HEK293 (cell line): ENCODE measurements around the gene EHMT1.

Source experiments
- CTCF ChIA-PET: fragments of 350-600 bp; formaldehyde crosslinking; extraction: SDS; loops from one replicate; lab custom pipeline; 2021; ENCODE audit warnings: antibody characterized with exemption; lab: Yijun Ruan, JAX
- POLR2A ChIA-PET: fragments of 300-600 bp; formaldehyde crosslinking; extraction: SDS; loops from one replicate; lab custom pipeline; 2020; ENCODE audit warnings: antibody characterized with exemption, inconsistent platforms; lab: Yijun Ruan, JAX
- H3K27ac ChIP-seq: fragments of 200-500 bp; sonication (Bioruptor generic); 2 replicates; pipeline ENCODE4 v1.5.1; 2014; ENCODE audit warnings: low read depth, low read length, control low read depth, inconsistent platforms; ENCODE audit errors: extremely low read depth
- H3K36me3 ChIP-seq, 2 experiments: fragments of 200-500 bp in 1 of 2; sonication (Bioruptor generic) in 1 of 2; 1 replicate in 1 of 2; 2 replicates in 1 of 2; pipeline ENCODE4 v1.5.1; 2014 to 2017; ENCODE audit warnings: inconsistent platforms in 2 of 2, low read length in 2 of 2; ENCODE audit not compliant: control insufficient read depth in 2 of 2, insufficient read depth in 1 of 2
- H3K4me1 ChIP-seq: fragments of 200-500 bp; sonication (Bioruptor generic); 2 replicates; pipeline ENCODE4 v1.5.1; 2014; ENCODE audit warnings: mild to moderate bottlenecking, low read length, inconsistent platforms; ENCODE audit not compliant: control insufficient read depth, insufficient read depth
- H3K4me3 ChIP-seq: 2 replicates; pipeline ENCODE4 v1.5.1; 2011; ENCODE audit warnings: low read depth, mild to moderate bottlenecking, control low read depth, low read length, moderate library complexity
- H3K9me3 ChIP-seq: fragments of 200-500 bp; sonication (Bioruptor generic); 2 replicates; pipeline ENCODE4 v1.5.1; 2014; ENCODE audit warnings: low read depth, low read length, inconsistent platforms; ENCODE audit not compliant: control insufficient read depth, insufficient read depth
- CTCF ChIP-seq: fragments of 450-650 bp; formaldehyde crosslinking; IDR thresholded peaks from 2 replicates; pipeline ENCODE4 v1.5.1; 2016; ENCODE audit warnings: missing biosample characterization, missing genetic modification characterization
- ELK4 ChIP-seq: IDR thresholded peaks from 2 replicates; pipeline ENCODE4 v1.6.1; 2011; ENCODE audit warnings: mild to moderate bottlenecking, low read depth, low read length, borderline replicate concordance
- PBX3 ChIP-seq: sonication (generic); formaldehyde crosslinking; IDR thresholded peaks from 2 replicates; pipeline ENCODE4 v1.8.1; 2022; ENCODE audit warnings: mild to moderate bottlenecking, moderate library complexity, missing genetic modification reagents
- SP2 ChIP-seq: fragments of 450-650 bp; formaldehyde crosslinking; IDR thresholded peaks from 2 replicates; pipeline ENCODE4 v1.5.1; 2016; ENCODE audit warnings: missing biosample characterization, missing genetic modification characterization
- YY2 ChIP-seq: fragments of 450-650 bp; formaldehyde crosslinking; IDR thresholded peaks from 2 replicates; pipeline ENCODE4 v1.5.1; 2016; ENCODE audit warnings: missing biosample characterization, missing genetic modification characterization
- ZBTB26 ChIP-seq: fragments of 450-650 bp; formaldehyde crosslinking; optimal IDR thresholded peaks from 2 replicates; pipeline ENCODE3; 2016; ENCODE audit warnings: missing biosample characterization, mild to moderate bottlenecking, missing genetic modification characterization
- ZFHX2 ChIP-seq: fragments of 450-650 bp; formaldehyde crosslinking; conservative IDR thresholded peaks from 2 replicates; pipeline ENCODE4 v1.5.1; 2016; ENCODE audit warnings: missing biosample characterization, missing genetic modification characterization
- ZFP37 ChIP-seq: fragments of 450-650 bp; formaldehyde crosslinking; IDR thresholded peaks from 2 replicates; pipeline ENCODE4 v1.5.1; 2016; ENCODE audit warnings: missing biosample characterization, missing genetic modification characterization
- ZNF10 ChIP-seq: fragments of 450-650 bp; formaldehyde crosslinking; IDR thresholded peaks from 2 replicates; pipeline ENCODE4 v1.5.1; 2017; ENCODE audit warnings: missing biosample characterization, missing genetic modification characterization
- ZNF133 ChIP-seq: fragments of 450-650 bp; formaldehyde crosslinking; IDR thresholded peaks from 2 replicates; pipeline ENCODE4 v1.5.1; 2016; ENCODE audit warnings: missing biosample characterization, missing genetic modification characterization
- ZNF223 ChIP-seq: fragments of 450-650 bp; formaldehyde crosslinking; IDR thresholded peaks from 2 replicates; pipeline ENCODE4 v1.5.1; 2016; ENCODE audit warnings: missing biosample characterization, missing genetic modification characterization
- ZNF248 ChIP-seq: fragments of 450-650 bp; formaldehyde crosslinking; IDR thresholded peaks from 2 replicates; pipeline ENCODE4 v1.5.1; 2017; ENCODE audit warnings: missing biosample characterization, missing genetic modification characterization
- ZNF26 ChIP-seq: fragments of 450-650 bp; formaldehyde crosslinking; IDR thresholded peaks from 2 replicates; pipeline ENCODE4 v1.5.1; 2016; ENCODE audit warnings: missing biosample characterization, missing genetic modification characterization
- ZNF311 ChIP-seq: fragments of 450-650 bp; formaldehyde crosslinking; IDR thresholded peaks from 2 replicates; pipeline ENCODE4 v1.5.1; 2017; ENCODE audit warnings: missing biosample characterization, missing genetic modification characterization, borderline replicate concordance
- ZNF426 ChIP-seq: fragments of 450-650 bp; formaldehyde crosslinking; IDR thresholded peaks from 2 replicates; pipeline ENCODE4 v1.5.1; 2017; ENCODE audit warnings: missing biosample characterization, missing genetic modification characterization, mild to moderate bottlenecking, inconsistent platforms, moderate library complexity
- ZNF529 ChIP-seq: fragments of 450-650 bp; formaldehyde crosslinking; IDR thresholded peaks from 2 replicates; pipeline ENCODE4 v1.5.1; 2017; ENCODE audit warnings: missing genetic modification characterization, missing biosample characterization; ENCODE audit not compliant: insufficient replicate concordance
- ZNF707 ChIP-seq: fragments of 450-650 bp; formaldehyde crosslinking; IDR thresholded peaks from 2 replicates; pipeline ENCODE4 v1.5.1; 2016; ENCODE audit warnings: missing biosample characterization, missing genetic modification characterization
- ZNF776 ChIP-seq: fragments of 450-650 bp; formaldehyde crosslinking; IDR thresholded peaks from 2 replicates; pipeline ENCODE4 v1.5.0; 2017; ENCODE audit warnings: missing biosample characterization, missing genetic modification characterization, borderline replicate concordance

Gene EHMT1

GRCh38 chr9:137820161-137820855, 201.5 kb downstream of the EHMT1 start:
- ChIA-PET POLR2A (no interaction called here), CTCF (interaction anchor here (0.6 kb wide), 1 partner anchor 119 kb away, joined by 3 read pairs; no protein-coding TSS in a partner anchor)
- Histone ChIP-seq H3K4me1 (no peaks in the 10 kb centered on the region), H3K36me3 (peaks cover under 1 to 66% of the 10 kb centered on the region in 2 experiments; a peak in 2 of 3 replicates), H3K27ac (no peak overlapping the region), H3K4me3 (no peak overlapping the region), H3K9me3 (no peaks in the 10 kb centered on the region)
- TF ChIP-seq ZNF707 (no peak), ELK4 (no peak), ZFHX2 (no peak)

- H3K9me3 ChIP-seq = no peaks in the 10 kb centered on the region
- no peaks in the 10 kb centered on the region for H3K4me1 ChIP-seq
- H3K4me3 ChIP-seq = no peak overlapping the region
- no peak overlapping the region for H3K27ac ChIP-seq
- peaks cover 4 to 50% of the 10 kb centered on the region in 2 experiments; a peak in 2 of 3 replicates for H3K36me3 ChIP-seq
- CTCF ChIA-PET = no interaction called here
- POLR2A ChIA-PET = no interaction called here
- TF ChIP-seq ZNF529 (tag by site-specific recombination) = no peak
- TF ChIP-seq PBX3 (CRISPR knock-in tag) = no peak
- no peak for TF ChIP-seq ZNF426
- no peak for TF ChIP-seq SP2
- no peak for TF ChIP-seq ZFP37 (tag by site-specific recombination)
- TF ChIP-seq ZNF10 = no peak
- no peak for TF ChIP-seq ZFHX2
- TF ChIP-seq ZNF223 (tag by site-specific recombination) = no peak
- no peak for TF ChIP-seq ZNF133 (tag by site-specific recombination)
- no peak for TF ChIP-seq ELK4
- no peak for TF ChIP-seq YY2
- TF ChIP-seq ZBTB26 (tag by site-specific recombination) = no peak
- TF ChIP-seq CTCF (tag by site-specific recombination) = no peak
- no peak for TF ChIP-seq ZNF776 (tag by site-specific recombination)
- no peak for TF ChIP-seq ZNF248 (tag by site-specific recombination)
- TF ChIP-seq ZNF26 (tag by site-specific recombination) = no peak
- TF ChIP-seq ZNF311 = no peak
Observed at GRCh38 chr9:137823986-137824771, 205.4 kb downstream of the EHMT1 start.
